ENCODE results near the gene ZNF766.

DNA sequence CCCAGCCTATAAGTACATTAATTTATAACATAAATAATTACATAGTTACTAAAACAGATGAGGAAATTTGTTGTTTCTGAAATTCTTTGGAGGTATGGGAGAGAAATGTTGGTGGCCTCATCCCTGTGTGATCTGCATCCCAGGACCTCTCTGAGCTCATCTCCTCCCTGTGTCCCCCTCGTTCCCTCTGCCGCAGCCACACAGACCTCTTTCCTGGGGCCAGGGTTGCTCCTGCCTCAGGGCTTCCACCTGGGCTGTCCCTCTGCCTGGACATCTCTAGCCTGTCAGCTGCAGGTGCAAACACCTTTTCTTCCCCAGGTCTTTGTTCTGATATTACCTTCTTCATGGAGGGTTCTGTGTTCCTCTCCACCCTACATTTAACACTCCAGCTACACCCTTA lies 3.9 kb downstream of the ZNF766 start:
- no peak for TF ChIP-seq POLR2A (IDR thresholded peaks at IDR 0.05; ENCODE audit: low read length)
- TF ChIP-seq, protein P1, sequence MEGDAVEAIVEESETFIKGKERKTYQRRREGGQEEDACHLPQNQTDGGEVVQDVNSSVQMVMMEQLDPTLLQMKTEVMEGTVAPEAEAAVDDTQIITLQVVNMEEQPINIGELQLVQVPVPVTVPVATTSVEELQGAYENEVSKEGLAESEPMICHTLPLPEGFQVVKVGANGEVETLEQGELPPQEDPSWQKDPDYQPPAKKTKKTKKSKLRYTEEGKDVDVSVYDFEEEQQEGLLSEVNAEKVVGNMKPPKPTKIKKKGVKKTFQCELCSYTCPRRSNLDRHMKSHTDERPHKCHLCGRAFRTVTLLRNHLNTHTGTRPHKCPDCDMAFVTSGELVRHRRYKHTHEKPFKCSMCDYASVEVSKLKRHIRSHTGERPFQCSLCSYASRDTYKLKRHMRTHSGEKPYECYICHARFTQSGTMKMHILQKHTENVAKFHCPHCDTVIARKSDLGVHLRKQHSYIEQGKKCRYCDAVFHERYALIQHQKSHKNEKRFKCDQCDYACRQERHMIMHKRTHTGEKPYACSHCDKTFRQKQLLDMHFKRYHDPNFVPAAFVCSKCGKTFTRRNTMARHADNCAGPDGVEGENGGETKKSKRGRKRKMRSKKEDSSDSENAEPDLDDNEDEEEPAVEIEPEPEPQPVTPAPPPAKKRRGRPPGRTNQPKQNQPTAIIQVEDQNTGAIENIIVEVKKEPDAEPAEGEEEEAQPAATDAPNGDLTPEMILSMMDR (IDR thresholded peaks at IDR 0.05): no peak
